Measurements from ENCODE around the gene KCNQ1. TPM values are rescaled to one million over a fixed set of nuclear protein-coding genes. Genes with fewer than 3 reads are reported as not detected.
A peak's percentile ranks its signal among the peaks of the same experiment; 100 is the strongest.

Gene KCNQ1
- total RNA-seq, 1 experiment from 2014 or later, result 1.0 TPM

- ChIA-PET CTCF (interaction anchor here (0.9 kb wide), 1 partner anchor 16 kb away, joined by 3 read pairs; no protein-coding TSS in a partner anchor), POLR2A (no interaction called here)
- H3K27me3 ChIP-seq (replicated peaks; ENCODE audit: control insufficient read depth, insufficient read depth, low read length), result no peaks in the 10 kb centered on the region
- H3K4me1 ChIP-seq, result peaks cover 14% of the 10 kb centered on the region
- Mint-ChIP-seq H3K4me1 (ENCODE audit: low read depth, unreplicated experiment) (no peaks in the 10 kb centered on the region), H3K27me3 (ENCODE audit: insufficient read depth, unreplicated experiment) (no peaks in the 10 kb centered on the region), H3K36me3 (ENCODE audit: insufficient read depth, unreplicated experiment) (peaks cover 53% of the 10 kb centered on the region), H3K9me3 (ENCODE audit: unreplicated experiment) (no peaks in the 10 kb centered on the region), H3K27ac (ENCODE audit: unreplicated experiment) (no peak overlapping the region), H3K4me3 (ENCODE audit: unreplicated experiment) (peak overlapping the region; percentile 29)
- no peaks in the 10 kb centered on the region for H3K36me3 ChIP-seq (ENCODE audit: control insufficient read depth, insufficient read depth, low read length)
- DNase-seq, result no peak
- intact Hi-C loops (cut with micrococcal nuclease; ENCODE audit: unreplicated experiment), result loop anchor here (5.0 kb wide), 1 partner anchor 201 kb away; no protein-coding TSS in a partner anchor
- no peak overlapping the region for H3K4me3 ChIP-seq (ENCODE audit: low read depth, low read length)
- H3K9me3 ChIP-seq, result no peaks in the 10 kb centered on the region
- no peak for TF ChIP-seq CTCF (IDR thresholded peaks at IDR 0.05; ENCODE audit: insufficient read depth in 1 of 2, low read depth in 1 of 2, low read length in 1 of 2, severe bottlenecking in 1 of 2, unreplicated experiment in 1 of 2)
- BruUV-seq (replicated peaks), result no TSS peak
Measured at GRCh38 chr11:2402890-2403645, 41.7 kb upstream of the KCNQ1 start.

DNA sequence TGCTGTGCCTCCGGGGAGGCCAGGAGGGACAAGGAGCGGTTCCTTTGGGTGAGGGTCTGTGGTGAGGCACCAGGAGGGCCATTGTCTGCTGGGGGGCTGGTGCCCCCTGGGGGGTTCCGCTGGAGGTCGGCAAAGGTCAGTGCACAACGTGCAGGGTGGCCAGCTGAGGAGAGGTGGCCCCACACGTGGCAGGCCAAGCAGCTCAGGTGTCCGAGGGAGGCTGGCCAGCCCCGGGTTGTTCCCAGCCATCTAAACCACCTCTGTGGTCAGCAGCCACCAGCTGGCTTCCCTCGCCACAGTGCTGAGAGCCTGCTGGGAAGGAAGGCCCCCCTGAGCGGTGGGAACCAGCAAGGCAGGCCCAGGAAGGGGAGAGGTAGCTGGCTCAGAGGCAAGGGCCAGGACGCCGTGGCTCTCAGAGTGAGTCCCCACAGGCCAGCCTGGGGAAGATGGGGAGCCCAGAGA lies 40.0 kb upstream of the KCNQ1 start:
- H3K36me3 ChIP-seq (ENCODE audit: control insufficient read depth, insufficient read depth, low read length), result no peaks in the 10 kb centered on the region
- no peak overlapping the region for H3K4me3 ChIP-seq (ENCODE audit: low read depth, low read length)
- Mint-ChIP-seq H3K9me3 (ENCODE audit: unreplicated experiment) (no peaks in the 10 kb centered on the region), H3K27ac (ENCODE audit: unreplicated experiment) (no peak overlapping the region), H3K4me3 (ENCODE audit: unreplicated experiment) (no peak overlapping the region), H3K36me3 (ENCODE audit: insufficient read depth, unreplicated experiment) (peaks cover 42% of the 10 kb centered on the region), H3K27me3 (ENCODE audit: insufficient read depth, unreplicated experiment) (no peaks in the 10 kb centered on the region), H3K4me1 (ENCODE audit: low read depth, unreplicated experiment) (no peaks in the 10 kb centered on the region)
- no peak for DNase-seq
- ChIA-PET POLR2A (no interaction called here), CTCF (interaction anchor here (1.3 kb wide), 1 partner anchor 16 kb away, joined by 3 read pairs; no protein-coding TSS in a partner anchor)
- H3K4me1 ChIP-seq, result peaks cover 4% of the 10 kb centered on the region; the same call in 1 of the 2 replicates
- no peak for TF ChIP-seq CTCF (IDR thresholded peaks at IDR 0.05; ENCODE audit: insufficient read depth in 1 of 2, low read depth in 1 of 2, low read length in 1 of 2, severe bottlenecking in 1 of 2, unreplicated experiment in 1 of 2)
- intact Hi-C loops (cut with micrococcal nuclease; ENCODE audit: unreplicated experiment), result loop anchor here (5.0 kb wide), 1 partner anchor 202 kb away; no protein-coding TSS in a partner anchor
- H3K27me3 ChIP-seq (replicated peaks; ENCODE audit: control insufficient read depth, insufficient read depth, low read length), result no peaks in the 10 kb centered on the region
- no TSS peak for BruUV-seq (replicated peaks)
- no peaks in the 10 kb centered on the region for H3K9me3 ChIP-seq

- Histone ChIP-seq H3K9me3 (no peaks in the 10 kb centered on the region), H3K4me3 (ENCODE audit: low read depth, low read length) (no peak overlapping the region), H3K36me3 (ENCODE audit: control insufficient read depth, insufficient read depth, low read length) (no peaks in the 10 kb centered on the region), H3K27me3 (replicated peaks; ENCODE audit: control insufficient read depth, insufficient read depth, low read length) (no peaks in the 10 kb centered on the region), H3K4me1 (peaks cover 4% of the 10 kb centered on the region; the same call in 1 of the 2 replicates)
- Mint-ChIP-seq H3K27ac (ENCODE audit: unreplicated experiment) (no peak overlapping the region), H3K36me3 (ENCODE audit: insufficient read depth, unreplicated experiment) (peaks cover 27% of the 10 kb centered on the region), H3K9me3 (ENCODE audit: unreplicated experiment) (no peaks in the 10 kb centered on the region), H3K4me3 (ENCODE audit: unreplicated experiment) (no peak overlapping the region), H3K27me3 (ENCODE audit: insufficient read depth, unreplicated experiment) (no peaks in the 10 kb centered on the region), H3K4me1 (ENCODE audit: low read depth, unreplicated experiment) (no peaks in the 10 kb centered on the region)
- CTCF ChIA-PET, result no interaction called here
- no TSS peak for BruUV-seq (replicated peaks)
- no peak for DNase-seq
- no peak for TF ChIP-seq CTCF (IDR thresholded peaks at IDR 0.05; ENCODE audit: insufficient read depth in 1 of 2, low read depth in 1 of 2, low read length in 1 of 2, severe bottlenecking in 1 of 2, unreplicated experiment in 1 of 2)
- POLR2A ChIA-PET, result no interaction called here
- intact Hi-C loops (cut with micrococcal nuclease; ENCODE audit: unreplicated experiment), result no loop called here
Measured at GRCh38 chr11:2406451-2406850, 38.4 kb upstream of the KCNQ1 start.

All from Caco-2 (cell line).